KOPT-K1 (cell line): ENCODE data around the gene RBKS.

Source experiments
- H3K27ac ChIP-seq: fragments of 200-600 bp; sonication (generic); 2 replicates; pipeline ENCODE4 v1.5.1; 2016; ENCODE audit warnings: antibody characterized with exemption, mild to moderate bottlenecking, low read depth, low read length; ENCODE audit not compliant: poor library complexity, severe bottlenecking
- H3K36me3 ChIP-seq: fragments of 200-600 bp; sonication (generic); 2 replicates; pipeline ENCODE4 v1.5.1; 2017; ENCODE audit warnings: antibody characterized with exemption, mild to moderate bottlenecking, low read length, moderate library complexity; ENCODE audit not compliant: insufficient read depth
- H3K9me3 ChIP-seq: fragments of 200-600 bp; sonication (generic); 2 replicates; pipeline ENCODE4 v1.5.1; 2017; ENCODE audit warnings: antibody characterized with exemption, low read length, mild to moderate bottlenecking; ENCODE audit not compliant: insufficient read depth, poor library complexity, severe bottlenecking

Gene RBKS

DNA sequence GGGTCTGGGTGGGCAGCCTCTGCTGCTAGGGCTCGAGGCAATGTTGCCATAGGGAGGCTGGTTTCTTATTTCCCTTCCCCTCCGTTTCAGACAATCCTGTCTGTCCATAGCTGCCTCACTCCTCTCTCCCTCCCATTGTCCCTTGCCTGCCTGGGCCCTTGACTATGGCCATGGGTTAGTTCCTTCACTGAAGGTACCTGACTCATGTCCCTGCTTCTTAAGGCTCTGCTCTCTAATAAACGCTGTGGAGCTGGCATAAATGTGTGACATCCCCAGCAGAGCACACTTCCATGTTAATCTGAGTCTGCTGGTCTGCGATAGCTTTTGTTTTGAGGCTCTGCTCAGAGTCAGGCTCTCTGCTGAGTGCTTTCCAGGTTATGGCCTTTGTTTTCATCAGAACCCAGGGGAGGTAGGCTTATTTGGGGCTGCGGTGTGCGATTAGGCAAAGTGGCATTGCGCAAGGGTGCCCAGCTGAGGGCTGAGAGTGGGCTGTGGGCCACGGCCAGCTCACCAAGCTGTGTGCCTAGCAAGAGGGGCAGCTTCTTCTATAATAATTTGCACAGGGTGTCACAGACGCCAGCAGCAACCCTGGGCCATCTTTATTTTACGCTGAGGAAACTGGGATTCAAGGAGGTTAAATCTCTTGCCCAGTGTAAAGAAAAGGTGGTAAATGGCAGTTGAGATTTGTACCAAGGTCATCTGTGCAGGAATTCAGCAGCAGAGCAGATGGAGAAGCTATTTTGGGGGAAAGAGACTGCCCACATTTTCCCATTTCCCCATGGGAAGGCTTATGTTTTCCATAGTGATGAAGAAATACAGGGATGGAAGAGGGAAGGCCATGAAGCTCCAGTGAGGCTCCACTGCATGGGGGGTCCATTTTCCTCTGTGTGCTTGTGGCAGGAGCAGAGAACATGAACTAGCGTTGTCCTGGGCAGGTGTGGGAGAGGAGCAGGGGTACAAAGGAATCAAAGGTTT is 93.1 kb downstream of the RBKS start:
- H3K9me3 ChIP-seq: no peaks in the 10 kb centered on the region
- H3K36me3 ChIP-seq: no peaks in the 10 kb centered on the region
- no peak overlapping the region for H3K27ac ChIP-seq

DNA sequence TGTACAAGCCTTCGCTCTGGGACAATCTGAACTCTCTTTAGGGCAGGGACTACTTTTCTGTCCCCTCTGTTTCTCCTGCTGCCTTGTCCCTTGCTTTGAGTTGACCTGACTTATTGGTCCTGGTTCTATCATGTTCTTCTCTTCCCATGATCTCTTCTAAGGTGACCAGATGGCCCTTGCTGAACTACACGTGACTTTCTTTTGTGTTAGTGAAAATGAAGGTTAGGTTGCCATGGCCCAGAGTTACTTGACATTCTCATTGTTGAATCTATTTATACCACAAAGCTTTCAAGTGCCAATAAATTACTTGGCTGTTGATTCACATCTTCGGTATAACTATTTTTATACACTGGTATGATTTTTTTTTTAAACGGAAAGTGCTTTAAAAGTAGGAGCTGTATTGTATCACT is 94.3 kb downstream of the RBKS start:
- Histone ChIP-seq H3K36me3 (no peaks in the 10 kb centered on the region), H3K27ac (no peak overlapping the region), H3K9me3 (no peaks in the 10 kb centered on the region)

DNA sequence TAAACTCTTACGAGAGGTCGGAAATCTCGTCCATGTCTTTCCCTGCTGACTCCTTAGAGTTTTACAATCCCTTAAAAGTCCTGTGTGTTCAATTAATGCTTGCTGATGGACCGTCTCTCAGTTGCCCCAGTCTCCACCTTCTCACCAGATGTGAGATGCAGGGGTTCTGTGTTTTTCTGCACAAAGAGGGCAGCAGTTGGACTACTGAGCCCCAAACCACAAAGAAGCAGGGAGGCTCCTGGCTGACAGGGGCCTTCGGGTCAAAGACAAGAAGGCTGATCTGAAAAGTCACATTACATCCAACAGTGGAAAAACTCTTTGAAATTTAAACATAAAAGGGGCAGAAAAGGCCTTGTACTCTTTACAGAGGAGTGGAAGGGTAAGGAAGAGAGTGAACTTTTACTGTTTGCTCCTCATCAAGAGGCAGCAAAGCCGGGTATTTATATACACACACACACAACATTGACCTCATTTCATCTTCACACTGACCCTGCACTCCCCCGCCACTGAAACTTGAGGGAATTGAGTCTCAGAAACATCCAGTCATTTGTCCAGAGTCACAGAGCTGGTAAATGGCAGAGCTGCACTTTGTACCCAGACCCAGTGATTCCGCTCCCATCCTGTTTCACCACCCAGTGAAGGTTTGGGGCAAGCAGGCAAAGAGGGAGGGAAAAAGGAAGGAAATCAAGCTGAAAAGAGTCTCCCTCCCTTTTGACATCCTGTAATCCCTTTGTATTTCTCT is 94.9 kb downstream of the RBKS start:
- Histone ChIP-seq H3K36me3 (no peaks in the 10 kb centered on the region), H3K9me3 (no peaks in the 10 kb centered on the region), H3K27ac (no peak overlapping the region)

DNA sequence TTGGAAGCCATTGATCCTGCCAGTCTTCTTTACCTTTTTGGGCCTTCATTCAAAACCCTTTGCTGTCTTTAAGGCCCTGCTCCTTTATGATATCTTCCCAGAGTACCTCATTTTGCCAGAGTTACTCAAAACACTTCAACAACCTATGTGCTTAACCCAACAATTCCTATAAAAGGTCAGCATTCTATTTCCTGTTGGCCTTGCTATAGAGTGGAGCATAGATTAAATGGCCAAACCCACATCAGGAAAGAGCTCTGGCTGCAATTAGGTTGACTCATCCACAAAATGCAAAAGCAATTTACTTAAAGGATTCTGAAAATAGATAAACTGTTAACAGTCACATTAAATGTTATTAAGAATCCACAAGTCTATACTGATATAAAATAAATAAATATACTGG is 97.4 kb downstream of the RBKS start:
- Histone ChIP-seq H3K27ac (no peak overlapping the region), H3K9me3 (no peaks in the 10 kb centered on the region), H3K36me3 (no peaks in the 10 kb centered on the region)

DNA sequence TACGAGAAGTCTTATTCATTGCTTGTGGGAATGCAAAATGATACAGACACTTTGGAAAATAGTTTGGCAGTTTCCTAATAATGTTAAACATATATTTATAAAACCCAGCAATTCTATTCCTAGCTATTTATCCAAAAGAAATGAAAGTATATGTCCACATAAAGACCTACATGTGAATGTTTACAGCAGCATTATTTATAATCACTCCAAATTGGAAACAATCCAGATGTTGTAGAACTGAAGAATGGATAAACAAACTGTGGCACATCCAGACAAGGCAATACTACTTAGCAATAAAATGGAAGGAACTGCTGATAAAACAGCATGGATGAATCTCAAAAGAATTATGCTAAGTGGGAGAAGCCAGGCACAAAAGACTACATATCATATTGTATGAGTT is 99.4 kb downstream of the RBKS start:
- no peaks in the 10 kb centered on the region for H3K9me3 ChIP-seq
- no peak overlapping the region for H3K27ac ChIP-seq
- H3K36me3 ChIP-seq: no peaks in the 10 kb centered on the region

DNA sequence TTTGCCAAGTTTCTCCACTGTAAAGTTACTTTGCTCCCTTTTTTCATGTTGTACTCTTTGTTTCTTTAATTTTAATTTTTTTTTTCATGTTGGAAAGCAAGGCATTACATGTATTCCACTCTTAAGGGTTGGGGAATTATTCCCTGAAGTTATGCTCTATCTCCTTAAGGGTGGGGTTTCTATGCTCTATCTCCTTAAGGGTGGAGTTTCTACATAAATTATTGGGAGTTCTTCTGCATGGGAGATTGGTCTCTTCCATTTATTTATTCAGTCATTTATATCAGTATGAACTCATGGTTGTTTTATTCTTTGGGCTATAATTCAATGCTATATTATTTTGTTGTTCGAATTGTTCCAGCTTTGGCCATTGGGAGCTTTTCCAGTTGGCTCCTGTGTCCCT is 107.5 kb downstream of the RBKS start:
- no peak overlapping the region for H3K27ac ChIP-seq
- no peaks in the 10 kb centered on the region for H3K9me3 ChIP-seq

DNA sequence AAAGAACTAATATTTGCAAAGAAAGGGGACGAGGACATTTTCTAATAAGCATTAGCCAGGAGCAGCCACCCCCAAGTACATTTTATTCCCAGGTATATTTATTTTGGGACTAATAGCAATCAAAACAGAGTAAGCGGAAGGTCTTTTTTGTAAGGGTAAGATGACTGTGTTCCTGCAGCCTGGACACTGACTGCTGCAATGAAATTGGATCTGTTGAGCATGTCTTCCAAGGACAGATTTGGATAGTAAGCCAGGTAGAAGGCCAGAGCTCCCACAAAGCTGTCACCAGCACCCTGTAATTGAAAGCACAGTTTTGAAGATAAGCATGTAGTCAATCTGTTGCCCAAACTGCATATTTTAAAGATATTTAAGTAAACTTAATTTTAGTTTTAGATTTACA is 108.7 kb downstream of the RBKS start:
- Histone ChIP-seq H3K36me3 (peaks cover 25% of the 10 kb centered on the region), H3K9me3 (no peaks in the 10 kb centered on the region)

More for the DNA sequence above, 107.5 kb downstream of the RBKS start:
- peaks cover 16% of the 10 kb centered on the region for H3K36me3 ChIP-seq

DNA sequence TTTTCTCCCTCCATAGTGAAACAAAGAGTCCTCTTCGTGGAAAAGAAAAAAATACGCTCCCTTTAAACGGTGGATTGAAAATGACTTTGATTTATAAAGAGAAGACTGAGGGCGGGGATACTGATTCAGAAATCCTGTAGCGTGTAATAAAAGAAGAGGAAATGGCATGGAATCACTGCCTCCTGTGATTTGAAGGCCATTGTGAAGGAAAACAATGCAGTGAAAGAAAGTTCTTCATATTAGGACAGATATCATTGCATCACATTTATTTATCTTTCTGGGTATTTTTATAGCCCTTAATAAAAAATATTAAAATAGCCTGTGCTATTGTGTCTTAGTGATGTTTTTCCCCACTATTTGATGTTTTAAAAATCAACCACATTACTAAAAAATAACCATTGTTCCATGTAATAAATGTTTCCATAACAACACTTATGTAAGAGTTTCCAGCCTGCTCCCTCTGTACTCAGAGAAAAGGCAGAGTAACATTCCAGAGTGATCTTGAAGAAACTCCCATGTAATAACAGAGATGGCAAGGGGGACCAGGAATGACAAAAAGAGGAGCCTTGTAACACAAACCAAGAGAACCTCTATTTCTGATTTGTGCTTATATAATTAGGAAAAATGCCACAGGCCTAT is 110.7 kb downstream of the RBKS start:
- Histone ChIP-seq H3K36me3 (peaks cover 42% of the 10 kb centered on the region), H3K9me3 (no peaks in the 10 kb centered on the region), H3K27ac (no peak overlapping the region)

More for the DNA sequence above, 108.7 kb downstream of the RBKS start:
- no peak overlapping the region for H3K27ac ChIP-seq

DNA sequence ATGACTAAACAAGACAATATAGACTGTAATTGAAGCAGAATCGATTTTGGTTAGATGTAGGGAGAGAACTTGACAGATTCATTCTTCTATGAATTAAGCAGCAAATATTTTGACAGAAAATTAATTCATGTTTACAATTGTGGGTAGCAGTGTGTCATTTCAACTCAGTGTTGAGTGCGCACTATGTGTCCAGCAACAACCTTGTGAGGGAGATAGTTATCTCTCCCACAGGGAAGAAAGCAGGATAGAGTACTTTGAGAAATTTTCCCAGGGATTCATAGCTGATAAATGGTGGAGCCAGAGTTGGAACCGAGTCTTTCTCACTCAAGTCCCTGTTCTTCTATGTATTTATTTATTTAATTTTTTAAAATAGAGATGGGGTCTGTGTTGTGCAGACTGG is 113.5 kb downstream of the RBKS start:
- Histone ChIP-seq H3K9me3 (no peaks in the 10 kb centered on the region), H3K27ac (no peak overlapping the region), H3K36me3 (peaks cover 52% of the 10 kb centered on the region)

DNA sequence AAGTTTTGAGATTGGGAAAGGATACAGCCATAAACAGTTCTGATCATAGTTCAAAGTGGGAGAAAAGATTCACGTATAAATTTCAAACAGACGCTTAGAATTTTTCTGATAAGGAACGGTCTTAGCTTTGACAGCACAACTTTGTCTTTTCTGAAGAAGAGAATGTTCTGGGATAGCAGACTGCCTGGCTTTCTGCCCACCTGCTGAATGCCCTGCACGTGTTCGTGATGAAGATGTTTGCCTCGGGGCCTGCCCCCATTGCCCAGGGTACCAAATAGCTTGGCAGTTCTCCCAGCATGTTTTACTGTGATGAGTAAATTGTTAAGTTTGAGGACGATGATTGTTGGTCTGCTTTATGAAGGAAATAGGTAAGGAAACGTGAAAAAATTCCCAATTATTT is 114.1 kb downstream of the RBKS start:
- Histone ChIP-seq H3K9me3 (no peaks in the 10 kb centered on the region), H3K27ac (no peak overlapping the region), H3K36me3 (peaks cover 52% of the 10 kb centered on the region)

DNA sequence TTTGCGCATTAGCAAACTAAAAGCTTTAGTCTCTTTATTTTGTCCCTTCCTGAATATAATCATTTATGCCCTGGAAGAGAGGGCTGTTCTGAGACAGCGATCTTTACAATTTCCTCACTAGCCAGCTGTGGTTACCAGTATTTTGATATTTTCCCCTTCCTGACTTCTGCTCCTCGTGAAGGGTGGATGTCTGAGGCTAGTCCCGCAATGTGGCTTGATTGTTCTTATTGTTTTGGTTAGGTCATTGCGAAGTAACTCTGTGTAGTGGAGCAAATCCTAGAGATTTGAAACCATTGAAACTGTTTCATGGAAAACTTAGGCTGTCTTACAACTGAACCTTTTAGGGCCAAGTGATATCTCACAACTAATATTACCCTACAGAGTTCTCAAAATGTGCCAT is 116.2 kb downstream of the RBKS start:
- Histone ChIP-seq H3K27ac (no peak overlapping the region), H3K9me3 (no peaks in the 10 kb centered on the region), H3K36me3 (peaks cover 37% of the 10 kb centered on the region)

DNA sequence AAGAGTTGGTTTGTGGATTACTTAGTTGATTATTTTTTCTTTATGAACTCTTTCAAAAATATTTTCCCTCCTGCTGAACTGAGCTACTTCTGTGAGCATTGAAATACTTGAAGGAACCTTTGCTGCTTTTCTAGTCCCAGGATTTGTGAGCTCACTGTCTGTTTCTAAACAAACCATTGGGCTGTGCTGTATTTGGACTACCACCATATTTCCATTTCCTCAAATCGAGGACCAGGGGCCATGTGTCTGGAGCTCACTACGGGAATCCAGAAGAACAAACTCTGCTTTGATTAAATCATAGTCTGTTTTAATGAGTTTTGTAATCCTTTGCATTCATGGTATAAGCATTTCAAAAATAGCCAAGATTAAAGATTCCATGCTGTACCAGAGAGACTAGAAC is 117.4 kb downstream of the RBKS start:
- Histone ChIP-seq H3K36me3 (peaks cover 37% of the 10 kb centered on the region), H3K27ac (no peak overlapping the region), H3K9me3 (no peaks in the 10 kb centered on the region)

DNA sequence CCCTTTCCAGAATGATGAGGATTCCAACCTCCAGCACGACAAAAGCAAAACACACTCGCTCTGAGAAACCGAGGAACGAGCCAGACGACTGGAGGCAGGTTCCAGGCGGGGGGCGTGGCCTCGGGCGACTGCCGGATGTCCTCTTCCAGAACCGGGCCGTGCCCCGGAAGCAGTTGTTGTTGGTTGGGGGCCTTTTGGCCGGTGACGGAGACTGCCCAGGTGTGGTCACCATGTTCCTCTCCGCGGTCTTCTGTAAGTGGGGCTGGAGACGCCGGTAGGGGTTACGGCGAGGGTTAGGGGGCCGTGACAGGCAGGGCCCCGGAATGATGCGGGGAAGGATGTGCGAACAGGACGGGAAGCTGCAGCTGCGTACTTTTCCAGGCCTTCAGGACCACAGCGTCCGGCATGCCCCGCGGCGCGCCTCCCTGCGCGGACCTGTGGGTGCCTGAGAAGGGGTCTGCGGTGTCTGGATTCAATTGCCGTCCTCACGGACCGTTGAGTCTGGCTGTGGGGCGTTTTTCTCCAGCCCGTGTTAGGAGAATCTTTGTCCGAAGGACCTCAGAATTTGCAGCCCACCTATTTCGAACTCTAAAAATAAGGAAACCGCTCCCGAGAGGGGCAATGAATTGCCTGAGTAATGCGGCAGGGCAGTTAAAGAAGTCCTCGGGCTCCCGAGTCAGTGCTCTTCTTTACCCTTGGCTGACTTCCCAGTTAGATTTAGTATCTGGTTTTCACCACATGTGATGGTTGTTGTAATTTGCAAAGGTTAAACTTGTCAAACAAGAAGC is 118.4 kb downstream of the RBKS start, which contains the start of gene MRPL33:
TSS of gene MRPL33 (plus strand) at position 172 of the 788 bp plus-strand sequence. CDS start at position 231, 59 bp downstream.
- H3K27ac ChIP-seq: peak within 1 kb of the TSS; percentile 75
- H3K36me3 ChIP-seq: peaks cover 30% of the 10 kb centered on the region
- H3K9me3 ChIP-seq: no peaks in the 10 kb centered on the region

DNA sequence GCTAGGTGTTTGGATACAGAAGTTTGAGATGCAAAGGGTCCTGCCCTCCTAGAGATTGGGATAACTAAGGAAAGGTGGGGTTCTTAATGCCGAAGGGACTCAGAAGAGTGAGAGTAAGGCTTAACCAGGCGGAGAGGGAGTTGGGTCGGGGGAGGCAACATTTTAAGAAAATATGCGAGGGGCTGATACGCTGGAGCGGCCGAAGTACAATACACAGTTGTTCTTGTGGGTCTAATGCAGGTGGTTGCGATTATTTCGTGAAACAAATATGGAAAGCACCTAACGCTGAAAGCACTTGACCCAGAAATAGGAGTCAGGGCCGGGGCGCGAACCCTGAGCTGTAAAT is 119.0 kb downstream of the RBKS start:
- peak overlapping the region; percentile 75 for H3K27ac ChIP-seq
- peaks cover 24% of the 10 kb centered on the region for H3K36me3 ChIP-seq
- no peaks in the 10 kb centered on the region for H3K9me3 ChIP-seq
